Subcutaneous abdominal adipose tissue (tissue), 5 donors: ENCODE measurements around the gene ANKRD65.

ENCODE experiments used
- H3K27ac ChIP-seq: one replicate; pipeline ENCODE4 v1.7.0; 2013; ENCODE audit warnings: low read depth, mild to moderate bottlenecking, inconsistent platforms, low read length, moderate library complexity
- H3K27me3 ChIP-seq, 5 donors: one replicate each; pipeline ENCODE4 v1.7.0; 2013; ENCODE audit warnings: low read length in 5 of 5, inconsistent platforms in 1 of 5; ENCODE audit not compliant: control insufficient read depth in 5 of 5, insufficient read depth in 4 of 5
- H3K36me3 ChIP-seq, 5 donors: one replicate each; pipeline ENCODE4 v1.7.0; 2013; ENCODE audit warnings: low read length in 5 of 5; ENCODE audit not compliant: control insufficient read depth in 5 of 5, insufficient read depth in 5 of 5
- H3K4me1 ChIP-seq, 5 donors: one replicate each; pipeline ENCODE4 v1.7.0; 2013; ENCODE audit warnings: low read length in 5 of 5, mild to moderate bottlenecking in 3 of 5, moderate library complexity in 1 of 5; ENCODE audit not compliant: control insufficient read depth in 5 of 5, insufficient read depth in 5 of 5
- H3K4me3 ChIP-seq, 5 donors: one replicate each; pipeline ENCODE4 v1.7.0; 2013; ENCODE audit warnings: low read length in 5 of 5, low read depth in 1 of 5
- H3K9ac ChIP-seq, 5 donors: one replicate each; pipeline ENCODE4 v1.7.0; 2013; ENCODE audit warnings: low read length in 5 of 5, mild to moderate bottlenecking in 4 of 5, moderate library complexity in 3 of 5
- H3K9me3 ChIP-seq, 5 donors: one replicate each; pipeline ENCODE4 v1.7.0; 2013; ENCODE audit warnings: low read length in 5 of 5; ENCODE audit not compliant: control insufficient read depth in 5 of 5
- donor health status: healthy.
- donor health status: healthy.
- donor health status: healthy.
- donor health status: healthy.
- donor health status: healthy.

Gene ANKRD65

DNA sequence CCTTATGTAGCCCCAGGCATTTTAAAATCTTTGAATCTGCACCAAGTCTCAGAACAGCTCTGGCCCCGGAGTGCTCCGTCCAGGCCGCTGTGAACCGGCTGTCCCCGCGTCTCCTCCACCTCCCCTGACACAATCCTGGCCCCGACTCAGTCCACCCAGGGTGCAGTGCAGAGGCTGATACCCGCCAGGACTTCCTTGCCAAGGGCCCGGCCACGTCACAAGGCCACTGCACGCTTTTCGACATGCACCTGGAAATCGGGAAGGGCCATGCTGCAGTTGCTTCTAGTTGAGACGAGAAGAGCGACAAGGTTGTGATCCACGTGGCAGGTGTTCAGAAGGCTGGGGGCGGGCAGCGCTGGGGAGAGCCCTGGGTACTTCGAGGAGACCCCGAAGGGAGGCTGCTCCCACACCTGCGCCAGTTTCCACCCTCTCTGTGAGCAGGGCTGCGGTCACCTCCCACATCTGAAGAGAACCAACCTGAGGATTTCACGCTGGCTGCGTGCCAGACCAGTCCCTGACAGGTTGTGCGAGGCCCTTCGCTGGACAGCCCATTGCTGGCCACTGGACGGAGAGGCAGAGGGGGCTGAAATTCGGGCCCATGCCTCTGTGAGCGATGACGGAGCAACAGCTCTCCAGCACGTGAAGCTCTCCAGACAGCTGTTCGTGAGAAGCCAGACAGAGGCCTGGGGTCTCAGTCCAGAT, 21.1 kb upstream of the ANKRD65 start:
- no peak overlapping the region for H3K9ac ChIP-seq
- H3K4me3 ChIP-seq = no peak overlapping the region
- H3K27ac ChIP-seq = no peak overlapping the region
- peaks cover 2 to 27% (median 22%) of the 10 kb centered on the region in 5 donors for H3K4me1 ChIP-seq
- H3K36me3 ChIP-seq = peaks cover 0 to 4% (median 0%) of the 10 kb centered on the region in 5 donors
- H3K27me3 ChIP-seq = no peaks in the 10 kb centered on the region
- H3K9me3 ChIP-seq = no peaks in the 10 kb centered on the region

DNA sequence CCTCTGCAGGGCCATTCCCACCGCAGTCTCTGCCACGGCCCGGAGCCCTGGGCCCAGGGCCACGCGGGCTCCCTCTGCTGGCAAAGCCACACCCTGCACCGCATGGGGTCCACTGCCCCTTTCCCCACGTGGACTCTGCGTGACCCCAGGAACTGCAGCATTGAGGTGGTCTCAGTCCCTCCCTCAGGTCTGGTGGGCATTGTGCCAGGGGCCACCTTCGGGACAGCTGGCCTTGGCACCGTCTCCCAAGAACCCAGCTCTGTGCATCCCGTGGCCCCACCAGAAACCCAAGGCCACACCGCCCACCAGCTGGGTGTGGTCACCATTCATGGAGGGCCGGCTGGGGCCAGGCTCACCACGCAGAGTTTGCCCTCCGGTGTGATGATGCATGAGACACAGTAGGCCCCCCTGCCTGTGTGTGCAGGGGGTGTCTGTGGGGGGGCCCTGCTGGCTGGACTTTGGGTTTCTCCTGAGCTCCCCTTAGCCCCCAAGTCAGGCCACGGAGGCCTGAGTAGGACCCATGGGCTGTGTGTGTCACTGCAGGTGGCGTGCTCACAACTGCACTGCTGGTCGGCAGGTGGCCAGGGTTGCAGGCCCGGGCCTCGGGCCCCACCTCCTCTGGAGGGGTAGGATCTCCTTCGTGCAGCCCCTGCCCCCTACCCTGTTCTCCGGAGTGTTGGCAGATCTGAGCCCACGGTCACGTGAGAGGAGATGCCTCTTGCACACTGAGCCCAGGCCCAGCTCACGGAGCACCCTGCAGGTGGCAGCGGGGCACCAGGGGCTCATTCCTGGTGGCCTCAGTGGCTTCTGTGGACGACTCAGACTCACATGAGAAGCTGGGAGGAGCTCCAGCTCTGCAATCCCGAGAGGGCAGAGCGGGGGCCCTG, 20.2 kb upstream of the ANKRD65 start:
- H3K4me3 ChIP-seq = peak overlapping the region in 1 of 5 donors; percentile 42
- H3K27me3 ChIP-seq = peaks cover 0 to 3% (median 0%) of the 10 kb centered on the region in 5 donors
- H3K27ac ChIP-seq = no peak overlapping the region

GRCh38 chr1:1440262-1441001, 19.4 kb upstream of the ANKRD65 start:
- Histone ChIP-seq H3K4me1 (peaks cover 2 to 42% (median 35%) of the 10 kb centered on the region in 5 donors), H3K27me3 (peaks cover 0 to 3% (median 0%) of the 10 kb centered on the region in 5 donors), H3K27ac (no peak overlapping the region), H3K4me3 (peak overlapping the region in 1 of 5 donors; percentile 42), H3K9me3 (no peaks in the 10 kb centered on the region), H3K36me3 (peaks cover 0 to 4% (median 0%) of the 10 kb centered on the region in 5 donors), H3K9ac (no peak overlapping the region)

More for the DNA sequence above, 20.2 kb upstream of the ANKRD65 start:
- H3K4me1 ChIP-seq = peaks cover 2 to 37% (median 30%) of the 10 kb centered on the region in 5 donors
- H3K36me3 ChIP-seq = peaks cover 0 to 4% (median 0%) of the 10 kb centered on the region in 5 donors
- H3K9ac ChIP-seq = no peak overlapping the region
- no peaks in the 10 kb centered on the region for H3K9me3 ChIP-seq

DNA sequence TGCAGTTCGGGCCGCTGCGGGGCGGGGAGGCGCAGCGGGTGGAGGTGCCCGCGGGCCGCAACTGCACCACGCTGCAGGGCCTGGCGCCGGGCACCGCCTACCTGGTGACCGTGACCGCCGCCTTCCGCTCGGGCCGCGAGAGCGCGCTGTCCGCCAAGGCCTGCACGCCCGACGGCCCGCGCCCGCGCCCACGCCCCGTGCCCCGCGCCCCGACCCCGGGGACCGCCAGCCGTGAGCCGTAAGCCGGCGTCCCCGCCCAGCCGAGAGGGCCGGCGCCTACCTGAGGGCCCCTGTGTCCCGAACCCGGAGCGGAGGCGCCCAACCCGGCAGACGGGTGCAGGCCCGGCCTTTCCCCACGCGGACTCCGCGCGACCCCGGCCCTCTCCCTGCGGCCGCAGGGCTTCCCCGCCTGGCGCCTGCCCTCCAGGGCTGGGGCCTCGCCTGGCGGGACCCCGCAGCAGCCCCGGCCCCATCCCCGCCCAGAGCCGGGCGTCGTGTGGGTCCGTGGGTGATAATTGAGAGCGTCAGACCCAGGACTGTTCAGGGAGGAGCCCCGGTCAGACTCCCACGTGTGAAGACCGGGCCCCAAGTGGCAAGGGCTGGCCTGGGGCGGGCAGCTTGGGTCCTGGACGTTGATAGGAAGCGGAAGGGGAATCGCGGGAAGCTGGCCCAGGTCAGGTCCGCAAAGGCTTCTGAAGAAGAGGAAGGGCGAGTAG, 18.6 kb upstream of the ANKRD65 start:
- no peak overlapping the region for H3K9ac ChIP-seq
- no peaks in the 10 kb centered on the region for H3K9me3 ChIP-seq
- peaks cover 0 to 3% (median 0%) of the 10 kb centered on the region in 5 donors for H3K27me3 ChIP-seq
- H3K36me3 ChIP-seq = peaks cover 0 to 4% (median 0%) of the 10 kb centered on the region in 5 donors
- no peak overlapping the region for H3K4me3 ChIP-seq
- no peak overlapping the region for H3K27ac ChIP-seq
- peaks cover 2 to 49% (median 42%) of the 10 kb centered on the region in 5 donors for H3K4me1 ChIP-seq

DNA sequence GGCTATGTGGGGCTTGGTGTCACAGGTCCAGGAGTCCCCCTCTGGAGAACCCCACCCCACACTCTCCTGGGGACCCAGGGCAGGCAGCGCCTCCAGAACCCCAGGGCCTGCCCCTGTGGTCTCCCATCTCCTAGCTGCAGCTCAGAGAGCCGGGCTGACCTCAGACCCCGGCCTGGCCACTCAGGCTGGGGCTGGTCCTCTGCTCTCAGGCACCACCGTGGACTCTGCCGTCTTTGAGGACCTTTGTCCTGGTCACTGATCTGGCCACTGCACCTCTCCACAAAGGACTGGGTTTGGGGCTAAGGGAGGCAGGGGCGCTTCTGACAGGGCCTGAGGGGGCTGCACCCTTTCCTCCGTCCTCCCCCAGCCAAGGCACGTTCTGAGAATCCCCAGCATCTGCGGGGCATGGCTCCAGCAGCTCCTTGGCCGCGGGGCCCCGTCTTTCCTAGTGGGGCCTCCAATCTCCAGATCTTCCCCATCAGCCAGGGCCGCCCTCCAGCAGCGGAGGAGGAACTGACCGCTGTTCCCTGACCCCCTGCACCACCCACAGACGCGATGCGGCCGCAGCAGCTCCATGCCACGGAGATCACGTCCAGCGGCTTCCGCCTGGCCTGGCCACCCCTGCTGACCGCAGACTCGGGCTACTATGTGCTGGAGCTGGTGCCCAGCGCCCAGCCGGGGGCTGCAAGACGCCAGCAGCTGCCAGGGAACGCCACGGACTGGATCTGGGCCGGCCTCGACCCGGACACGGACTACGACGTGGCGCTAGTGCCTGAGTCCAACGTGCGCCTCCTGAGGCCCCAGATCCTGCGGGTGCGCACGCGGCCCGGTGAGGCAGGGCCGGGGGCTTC, 17.7 kb upstream of the ANKRD65 start:
- Histone ChIP-seq H3K4me3 (no peak overlapping the region), H3K27ac (no peak overlapping the region)

GRCh38 chr1:1437904-1438376, 16.9 kb upstream of the ANKRD65 start:
- H3K4me1 ChIP-seq = peaks cover 2 to 67% (median 60%) of the 10 kb centered on the region in 5 donors

More for the DNA sequence above, 17.7 kb upstream of the ANKRD65 start:
- Histone ChIP-seq H3K9ac (no peak overlapping the region), H3K4me1 (peaks cover 2 to 58% (median 52%) of the 10 kb centered on the region in 5 donors), H3K36me3 (peaks cover 0 to 4% (median 0%) of the 10 kb centered on the region in 5 donors), H3K9me3 (no peaks in the 10 kb centered on the region), H3K27me3 (peaks cover 0 to 3% (median 0%) of the 10 kb centered on the region in 5 donors)

GRCh38 chr1:1437033-1437903, 16.2 kb upstream of the ANKRD65 start:
- Histone ChIP-seq H3K9me3 (no peaks in the 10 kb centered on the region), H3K9ac (no peak overlapping the region), H3K27ac (no peak overlapping the region), H3K4me3 (peak overlapping the region in 3 of 5 donors; percentile 58 to 67 (median 62)), H3K36me3 (peaks cover 0 to 4% (median 0%) of the 10 kb centered on the region in 5 donors), H3K27me3 (peaks cover 0 to 3% (median 0%) of the 10 kb centered on the region in 5 donors), H3K4me1 (peaks cover 5 to 73% (median 66%) of the 10 kb centered on the region in 5 donors)

More at GRCh38 chr1:1437904-1438376, 16.9 kb upstream of the ANKRD65 start:
- no peak overlapping the region for H3K27ac ChIP-seq
- no peaks in the 10 kb centered on the region for H3K9me3 ChIP-seq
- no peak overlapping the region for H3K9ac ChIP-seq
- no peak overlapping the region for H3K4me3 ChIP-seq
- peaks cover 0 to 4% (median 0%) of the 10 kb centered on the region in 5 donors for H3K36me3 ChIP-seq
- H3K27me3 ChIP-seq = peaks cover 0 to 3% (median 0%) of the 10 kb centered on the region in 5 donors

- peaks cover 5 to 77% (median 69%) of the 10 kb centered on the region in 5 donors for H3K4me1 ChIP-seq
- no peaks in the 10 kb centered on the region for H3K9me3 ChIP-seq
- no peak overlapping the region for H3K27ac ChIP-seq
- H3K9ac ChIP-seq = peak overlapping the region in 3 of 5 donors; percentile 0 to 64 (median 45)
- H3K4me3 ChIP-seq = peak overlapping the region in 4 of 5 donors; percentile 58 to 71 (median 64)
- H3K27me3 ChIP-seq = peaks cover 0 to 3% (median 0%) of the 10 kb centered on the region in 5 donors
- H3K36me3 ChIP-seq = peaks cover 0 to 4% (median 0%) of the 10 kb centered on the region in 5 donors
Measured at GRCh38 chr1:1436630-1437032, 15.6 kb upstream of the ANKRD65 start.
